GM18519 (cell line): ENCODE measurements around the gene AGBL1.

Source experiments
- ATAC-seq: cut with Tn5 transposase; IDR thresholded peaks from one replicate; pipeline ENCODE4 v1.9.1; 2021; ENCODE audit warnings: mild to moderate bottlenecking, moderate library complexity; ENCODE audit not compliant: unreplicated experiment, low FRiP score

AGBL1 gene

DNA sequence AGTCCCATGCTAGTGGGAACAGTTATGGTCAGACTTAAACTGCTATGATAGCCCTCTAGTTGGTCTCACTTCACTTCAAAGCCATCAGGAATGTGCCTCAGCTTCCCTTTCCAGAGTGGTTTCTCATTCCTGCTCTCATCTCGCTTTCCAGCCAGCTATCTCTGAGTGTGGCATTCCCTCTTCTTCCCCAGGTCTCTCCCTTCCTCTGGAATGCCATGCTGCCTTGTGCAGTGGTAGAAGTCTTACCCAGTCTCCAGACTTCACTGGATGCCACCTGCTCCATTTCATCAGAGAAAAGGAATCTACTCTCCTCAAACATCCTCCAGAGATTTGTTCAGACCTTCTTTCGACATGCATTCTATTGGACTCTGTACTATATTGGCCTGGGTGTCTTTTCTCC is 83.0 kb downstream of the AGBL1 start:
- ATAC-seq, result no peak

DNA sequence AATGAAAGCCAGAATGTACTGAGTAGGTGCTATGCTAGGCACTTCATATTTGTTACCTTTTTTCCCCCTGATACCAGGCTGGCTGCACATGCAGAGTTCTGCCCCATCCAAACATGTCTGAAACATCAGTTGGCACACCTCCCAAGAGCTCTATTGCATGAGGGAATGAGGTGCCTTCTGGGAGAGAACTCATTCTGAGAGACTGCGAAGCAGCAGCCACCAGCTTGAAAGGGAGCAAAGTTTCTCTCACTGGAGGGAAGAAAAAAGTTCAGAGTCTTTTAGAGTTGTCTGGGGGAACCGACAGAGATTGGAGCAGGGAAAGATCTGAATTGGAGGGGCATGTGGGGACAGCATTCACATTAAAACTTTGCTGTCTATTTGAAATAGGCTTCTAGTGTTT is 84.1 kb downstream of the AGBL1 start:
- ATAC-seq, result no peak

DNA sequence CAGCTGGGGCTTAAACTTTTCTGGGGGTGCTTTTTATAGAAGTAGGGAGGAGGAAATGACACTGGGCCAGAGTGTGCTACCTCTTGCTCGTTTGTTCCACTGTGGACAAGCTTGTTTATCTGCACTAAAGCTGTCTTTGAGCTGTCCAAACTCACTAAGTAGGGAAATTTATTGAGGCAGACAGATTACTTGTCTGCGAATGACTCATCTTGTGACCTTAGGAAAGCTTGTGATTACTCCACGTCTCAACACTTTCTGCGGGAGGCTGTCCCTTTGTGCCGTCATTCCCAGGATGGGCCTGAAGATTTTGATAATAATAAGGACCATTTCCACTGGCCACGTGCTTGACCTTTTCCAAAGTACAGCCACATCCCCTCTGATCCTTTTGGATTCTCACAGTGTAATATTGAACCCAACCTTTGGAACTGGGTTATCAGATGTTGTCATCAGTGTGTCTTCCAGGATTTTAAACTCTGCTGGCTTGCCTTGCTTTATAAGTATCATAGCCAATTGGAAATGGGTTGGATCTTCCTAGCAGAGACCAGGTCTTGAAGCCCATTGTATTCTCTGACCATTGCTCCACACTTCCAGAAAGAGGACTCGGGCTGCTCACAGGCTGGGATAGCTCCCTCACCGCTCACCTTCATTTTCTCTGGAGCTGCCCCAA is 84.7 kb downstream of the AGBL1 start:
- ATAC-seq, result no peak

DNA sequence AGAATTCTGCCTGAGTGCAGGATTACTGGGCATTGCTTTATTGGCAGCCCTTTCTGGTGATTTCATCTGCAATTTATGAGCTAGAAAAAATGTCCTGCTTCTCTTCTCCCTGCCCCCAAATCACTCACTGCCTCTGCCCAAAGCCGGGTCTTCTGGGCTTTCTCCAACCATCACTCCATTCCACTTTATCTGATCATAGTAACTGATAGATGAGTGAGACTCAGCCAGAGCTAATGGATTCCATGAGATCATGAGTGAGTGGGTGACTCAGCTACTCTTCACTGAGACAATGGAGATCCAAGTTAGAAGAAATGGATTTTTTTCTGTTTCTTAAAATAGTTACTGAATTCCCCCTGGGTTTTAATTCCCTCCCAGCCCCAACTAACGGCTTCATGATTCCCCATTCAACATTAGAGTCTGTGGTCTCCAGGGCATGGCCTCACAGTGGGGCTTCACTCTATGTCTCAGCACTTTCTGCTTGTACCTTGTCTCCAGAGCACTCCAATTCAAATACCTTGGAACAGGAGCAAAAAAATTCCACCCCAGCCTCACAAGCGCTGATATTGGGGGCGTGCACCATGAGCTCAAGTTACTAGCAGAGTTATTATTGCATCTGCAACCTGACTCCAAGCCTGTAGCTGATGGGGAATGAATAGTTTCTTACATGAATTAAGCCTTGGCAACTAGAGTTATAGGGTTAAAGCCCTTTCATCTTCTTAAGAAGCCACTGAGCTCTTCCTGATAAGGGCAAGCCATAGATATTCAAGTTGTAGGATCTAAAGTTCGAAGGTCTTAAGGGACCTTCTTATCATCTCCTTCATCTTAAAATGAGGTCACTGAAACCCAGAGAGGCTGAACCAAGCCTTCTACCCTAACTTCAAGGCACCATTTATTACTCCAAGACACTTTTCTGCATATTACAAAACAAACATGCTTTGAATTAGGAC is 85.9 kb downstream of the AGBL1 start:
- ATAC-seq, result no peak

GRCh38 chr15:86167841-86168240 is 88.2 kb downstream of the AGBL1 start:
- no peak for ATAC-seq

- ATAC-seq, result no peak
Measured at GRCh38 chr15:86178845-86179244, 99.2 kb downstream of the AGBL1 start.

GRCh38 chr15:86183596-86184491 is 104.2 kb downstream of the AGBL1 start:
- peak; percentile 71 for ATAC-seq

DNA sequence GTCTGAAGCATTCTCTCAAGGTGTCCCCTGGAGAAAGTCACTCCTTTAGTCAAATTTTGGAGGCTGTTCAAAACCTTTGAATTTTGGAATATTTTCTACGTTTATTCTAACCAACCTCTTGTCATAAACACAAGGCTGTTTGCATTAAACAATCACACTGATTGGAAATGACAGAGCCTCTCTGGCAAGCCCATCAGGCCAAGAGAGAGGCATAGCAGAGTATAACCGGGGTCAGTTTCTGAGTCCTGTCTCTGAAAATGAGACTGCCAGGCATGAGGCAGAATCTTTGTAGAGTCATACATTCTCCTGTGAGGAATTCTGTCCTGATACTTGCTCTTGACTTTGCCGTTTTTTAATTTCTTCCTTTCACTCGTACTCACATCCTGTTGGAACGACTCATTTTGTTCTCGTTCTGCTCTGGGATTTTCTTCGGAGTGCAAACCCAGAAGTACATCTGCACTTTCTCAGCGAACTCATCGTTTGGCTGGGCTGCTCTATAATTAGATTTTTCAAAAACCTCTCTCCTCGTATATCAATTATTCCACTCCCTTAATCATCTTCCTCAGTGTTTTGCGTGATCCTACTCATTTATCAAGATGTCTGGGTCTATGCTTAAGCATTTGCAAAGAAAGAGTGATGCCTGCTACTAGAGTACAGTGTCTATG is 114.2 kb downstream of the AGBL1 start:
- no peak for ATAC-seq

DNA sequence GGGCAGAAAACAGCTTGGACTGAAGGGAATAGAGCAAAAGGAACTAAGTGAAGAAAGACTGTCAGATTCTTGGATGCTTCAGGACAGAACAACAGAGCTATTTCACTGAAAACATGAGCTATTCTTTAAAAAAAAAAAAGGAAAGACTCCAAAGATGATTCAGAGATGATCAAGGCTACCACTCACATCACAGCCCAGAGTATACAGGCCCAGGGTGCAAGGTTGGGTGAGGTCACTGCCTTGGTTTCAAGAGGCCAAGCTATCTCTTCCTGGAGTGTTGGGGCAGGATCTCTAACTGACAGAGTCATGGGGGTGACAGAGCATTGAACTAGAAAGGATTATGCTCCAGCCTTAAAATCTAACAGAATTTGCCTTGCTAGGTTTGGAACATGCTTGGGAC is 118.1 kb downstream of the AGBL1 start:
- ATAC-seq, result no peak

DNA sequence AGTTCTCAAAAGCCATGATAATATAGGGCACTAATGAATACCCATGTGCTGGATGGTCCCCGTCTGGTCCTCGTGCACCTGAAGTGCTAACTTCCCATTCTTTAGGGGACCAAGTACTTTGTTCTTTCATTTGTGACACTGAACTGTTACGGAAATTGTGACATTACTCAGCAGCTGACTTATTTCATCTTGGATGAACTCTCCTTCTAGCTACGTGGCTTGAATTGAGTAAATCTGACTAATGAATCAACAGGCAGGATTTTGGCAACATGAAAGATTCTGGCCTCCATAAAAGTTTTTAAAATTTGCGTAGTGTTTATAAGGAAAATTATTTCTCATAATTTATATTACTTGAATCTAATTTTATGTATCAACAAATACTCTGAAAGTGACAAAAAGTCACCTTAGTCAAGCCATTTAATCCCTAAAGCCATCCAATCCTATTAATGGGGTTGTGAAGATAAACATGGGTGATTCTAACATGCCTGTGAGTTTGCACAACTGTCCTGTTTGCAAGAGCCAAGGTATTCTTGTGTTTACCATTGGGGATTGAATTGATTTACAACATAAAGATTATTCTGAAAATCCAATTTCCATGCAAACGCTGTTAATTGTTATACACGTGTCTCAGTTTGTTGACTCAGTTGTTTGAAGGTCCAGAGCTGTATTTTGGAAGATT is 119.9 kb downstream of the AGBL1 start:
- no peak for ATAC-seq

DNA sequence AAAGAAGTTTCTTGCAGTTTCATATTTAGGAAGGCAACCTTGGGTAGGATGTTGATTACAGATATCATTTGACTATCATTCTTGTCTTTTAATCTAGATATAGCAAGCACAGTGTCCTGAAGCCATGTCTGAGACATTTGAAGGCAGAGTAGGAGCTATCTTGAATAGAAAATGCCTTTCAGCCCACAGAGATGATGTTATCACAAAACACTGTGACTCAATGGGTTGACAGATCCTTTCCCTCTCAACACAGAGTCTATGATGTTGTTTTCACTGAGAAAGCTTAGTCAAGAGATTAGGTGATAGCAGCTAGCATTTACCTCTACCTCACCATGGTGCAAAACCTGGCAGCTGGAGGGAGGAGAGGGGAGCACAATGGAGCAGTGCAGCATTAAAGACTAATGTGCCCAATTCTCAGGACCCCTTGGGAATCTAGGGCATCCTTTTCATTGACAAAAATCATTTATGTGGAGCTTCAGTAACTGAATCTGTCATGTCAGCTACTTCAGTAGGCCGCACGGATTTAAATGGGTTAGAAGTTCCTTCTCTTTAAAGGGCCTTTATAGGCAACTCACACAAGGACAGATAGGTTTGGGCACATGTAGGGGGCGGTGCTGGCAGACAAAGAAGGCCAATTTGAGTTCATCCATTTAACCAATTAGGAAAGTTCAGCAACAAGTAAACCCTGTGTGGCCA is 121.8 kb downstream of the AGBL1 start:
- ATAC-seq, result no peak

DNA sequence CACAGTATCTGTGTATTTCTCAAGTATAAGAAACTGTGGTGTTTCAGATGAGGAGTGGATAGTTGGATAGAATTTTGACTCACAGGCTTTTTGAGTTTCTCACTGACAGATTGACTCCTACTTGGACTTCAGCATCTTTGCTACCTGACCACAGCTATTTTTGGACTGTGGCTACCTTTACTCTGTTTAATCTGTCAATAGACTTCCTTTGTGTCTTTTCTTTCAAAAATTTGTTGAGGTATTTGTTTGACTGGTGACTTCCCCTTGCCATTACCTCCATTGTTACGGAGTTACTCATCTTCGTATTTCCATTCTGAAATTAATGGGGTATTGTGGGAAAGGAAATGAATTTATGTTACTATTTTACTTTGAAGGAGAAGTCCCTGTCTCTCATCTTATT is 123.8 kb downstream of the AGBL1 start:
- ATAC-seq, result no peak

- no peak for ATAC-seq
Measured at GRCh38 chr15:86205096-86205495, 125.4 kb downstream of the AGBL1 start.

- ATAC-seq, result no peak
Measured at GRCh38 chr15:86213420-86213819, 133.7 kb downstream of the AGBL1 start.

DNA sequence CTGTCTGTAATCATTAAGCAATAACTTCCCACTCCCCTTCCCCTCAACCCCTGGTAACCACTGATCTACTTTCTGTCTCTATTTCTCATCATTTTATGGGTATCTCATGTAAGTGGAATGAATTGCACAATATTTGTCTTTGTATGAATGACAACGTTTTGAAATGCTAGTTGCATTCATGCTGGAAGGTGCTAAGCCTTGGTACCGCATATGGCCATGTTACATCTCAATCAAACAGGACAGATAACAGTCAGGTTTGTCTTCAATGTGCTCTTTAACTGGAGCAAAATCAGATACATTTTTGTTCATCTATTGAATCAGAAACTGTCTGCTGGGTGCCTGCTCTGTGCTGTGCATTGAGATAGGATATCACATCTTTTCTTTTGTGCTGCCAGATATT is 134.2 kb downstream of the AGBL1 start:
- ATAC-seq, result no peak

GRCh38 chr15:86221119-86221518 is 141.4 kb downstream of the AGBL1 start:
- ATAC-seq, result no peak

DNA sequence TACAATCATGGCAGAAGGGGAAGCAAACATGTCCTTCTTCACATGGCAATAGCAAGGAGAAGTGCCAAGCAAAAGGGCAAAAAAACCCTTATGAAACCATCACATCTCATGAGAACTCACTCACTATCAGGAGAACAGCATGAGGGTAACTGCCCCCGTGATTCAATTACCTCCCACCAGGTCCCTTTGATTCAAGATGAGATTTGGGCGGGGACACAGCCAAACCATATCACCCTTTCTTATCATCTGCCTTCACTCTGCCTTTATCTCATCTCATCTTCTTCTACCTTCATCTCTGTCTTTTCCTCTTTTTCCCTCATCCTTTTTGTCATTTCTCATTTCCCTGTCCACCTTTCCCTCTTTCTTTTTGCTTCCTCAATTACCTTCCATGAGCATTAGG is 149.6 kb downstream of the AGBL1 start:
- ATAC-seq, result no peak

GRCh38 chr15:86229936-86230335 is 150.3 kb downstream of the AGBL1 start:
- no peak for ATAC-seq
